HCT116 (cell line): Measurements from ENCODE around the gene SLC25A21. TPM values are rescaled to one million over a fixed set of nuclear protein-coding genes. Genes with fewer than 3 reads are reported as not detected.

Source experiments
- ATAC-seq: fragments of 200-7000 bp; cut with Tn5 transposase; 2 replicates; pipeline ENCODE4 v1.9.1; 2020; ENCODE audit warnings: mild to moderate bottlenecking, moderate library complexity
- BruUV-seq: library from RNA; stranded (reverse); fragments of 400-500 nt; replicated peaks from 2 replicates; lab custom pipeline; 2021; lab: Mats Ljungman, UMichigan
- CTCF ChIA-PET: fragments of 300-600 bp; sonication (Branson Sonifier 250); formaldehyde crosslinking; loops from one replicate; lab custom pipeline; 2021; ENCODE audit warnings: antibody characterized with exemption; lab: Charles Lee
- POLR2A ChIA-PET: fragments of 300-600, 350-600 bp; sonication (Branson Sonifier 250); formaldehyde crosslinking; loops from one replicate; lab custom pipeline; 2021; ENCODE audit warnings: antibody characterized with exemption; lab: Charles Lee
- RAD21 ChIA-PET, 2 experiments: fragments of 300-600 bp; sonication (Branson Sonifier 250); formaldehyde crosslinking; loops; one replicate each; lab custom pipeline; 2023; ENCODE audit warnings: low total read pairs in 2 of 2; ENCODE audit not compliant: uncharacterized antibody in 2 of 2, unreplicated experiment in 2 of 2, low non-redundant PET in 1 of 2; lab: Charles Lee
- DNase-seq: peaks from one replicate; pipeline ENCODE4 v3.0.0-alpha.2; 2010; ENCODE audit warnings: low read depth, low spot score
- H2AFZ ChIP-seq: fragments of 200-600 bp; shearing (Covaris generic), sonication (generic); 2 replicates; pipeline ENCODE4 v1.6.1; 2017; ENCODE audit warnings: low read depth, mixed run types, mixed read lengths, antibody characterized with exemption, low read length; ENCODE audit not compliant: poor library complexity, severe bottlenecking
- H3K27ac ChIP-seq: 2 replicates; pipeline ENCODE4 v1.5.1; 2012; ENCODE audit warnings: low read depth, low read length
- H3K27me3 ChIP-seq: fragments of 200-600 bp; sonication (generic); 2 replicates; pipeline ENCODE4 v1.6.1; 2016; ENCODE audit warnings: mixed run types, low read length, mixed read lengths; ENCODE audit not compliant: insufficient read depth
- H3K36me3 ChIP-seq, 2 experiments: fragments of 200-500 bp in 1 of 2; fragments of 200-600 bp in 1 of 2; sonication (Bioruptor generic) in 1 of 2; sonication (generic) in 1 of 2; 2 replicates each; pipeline versions ENCODE4 v1.5.1 to v1.6.1; 2014 to 2016; ENCODE audit warnings: low read length in 2 of 2, inconsistent platforms in 1 of 2, mixed read lengths in 1 of 2, mixed run types in 1 of 2; ENCODE audit not compliant: insufficient read depth in 2 of 2, control insufficient read depth in 1 of 2
- H3K4me1 ChIP-seq, 2 experiments: fragments of 200-600 bp in 1 of 2; sonication (generic) in 1 of 2; 2 replicates each; pipeline versions ENCODE4 v1.5.1 to v1.6.1; 2012 to 2017; ENCODE audit warnings: low read length in 2 of 2, inconsistent platforms in 1 of 2, mild to moderate bottlenecking in 1 of 2, mixed read lengths in 1 of 2, mixed run types in 1 of 2, moderate library complexity in 1 of 2; ENCODE audit not compliant: insufficient read depth in 2 of 2, control insufficient read depth in 1 of 2
- H3K4me2 ChIP-seq: fragments of 200-600 bp; sonication (generic); 2 replicates; pipeline ENCODE4 v1.6.1; 2017; ENCODE audit warnings: mixed run types, low read length, mixed read lengths
- H3K4me3 ChIP-seq, 2 experiments: fragments of 200-600 bp in 1 of 2; sonication (generic) in 1 of 2; replicated peaks in 1 of 2; 2 replicates each; pipeline ENCODE4 v1.5.1; 2011 to 2016; ENCODE audit warnings: low read length in 2 of 2, control low read depth in 1 of 2, low read depth in 1 of 2, mild to moderate bottlenecking in 1 of 2, mixed read lengths in 1 of 2, mixed run types in 1 of 2
- H3K79me2 ChIP-seq: fragments of 200-600 bp; sonication (generic); 2 replicates; pipeline ENCODE4 v1.6.1; 2017; ENCODE audit warnings: mild to moderate bottlenecking, mixed run types, low read length, moderate library complexity, mixed read lengths; ENCODE audit not compliant: insufficient read depth
- H3K9ac ChIP-seq: fragments of 200-600 bp; sonication (generic); 2 replicates; pipeline ENCODE4 v1.6.1; 2016; ENCODE audit warnings: low read length, mixed read lengths
- H3K9me2 ChIP-seq: fragments of 200-600 bp; sonication (generic), shearing (Covaris generic); 2 replicates; pipeline ENCODE4 v1.6.1; 2017; ENCODE audit warnings: mixed run types, mild to moderate bottlenecking, moderate library complexity; ENCODE audit not compliant: insufficient read depth
- H3K9me3 ChIP-seq, 2 experiments: fragments of 200-500 bp in 1 of 2; fragments of 200-600 bp in 1 of 2; sonication (Bioruptor generic) in 1 of 2; sonication (generic) in 1 of 2; 2 replicates each; pipeline ENCODE4 v1.6.1; 2014 to 2017; ENCODE audit warnings: low read length in 2 of 2, mixed read lengths in 2 of 2, inconsistent platforms in 1 of 2, low read depth in 1 of 2, mild to moderate bottlenecking in 1 of 2, mixed run types in 1 of 2, moderate library complexity in 1 of 2; ENCODE audit not compliant: control insufficient read depth in 1 of 2, insufficient read depth in 1 of 2
- H4K20me1 ChIP-seq: fragments of 200-600 bp; sonication (generic), shearing (Covaris generic); 2 replicates; pipeline ENCODE4 v1.6.1; 2017; ENCODE audit warnings: mixed run types, mild to moderate bottlenecking, moderate library complexity; ENCODE audit not compliant: insufficient read depth
- CBX3 ChIP-seq: IDR thresholded peaks from 2 replicates; pipeline ENCODE4 v1.6.1; 2012; ENCODE audit warnings: low read depth
- CEBPB ChIP-seq: IDR thresholded peaks from 2 replicates; pipeline ENCODE4 v1.6.1; 2012; ENCODE audit warnings: low read depth
- EGR1 ChIP-seq: IDR thresholded peaks from 2 replicates; pipeline ENCODE4 v1.6.1; 2012; ENCODE audit warnings: low read depth
- ELF1 ChIP-seq: IDR thresholded peaks from 2 replicates; pipeline ENCODE4 v1.6.1; 2012; ENCODE audit warnings: low read depth, borderline replicate concordance
- FOSL1 ChIP-seq: IDR thresholded peaks from 2 replicates; pipeline ENCODE4 v1.6.1; 2012; ENCODE audit warnings: low read depth
- JUND ChIP-seq: IDR thresholded peaks from 2 replicates; pipeline ENCODE4 v1.6.1; 2012
- SP1 ChIP-seq: IDR thresholded peaks from 2 replicates; pipeline ENCODE4 v1.6.1; 2012; ENCODE audit warnings: low read depth
- TCF7L2 ChIP-seq: IDR thresholded peaks from 2 replicates; pipeline ENCODE4 v1.7.0; 2011; ENCODE audit warnings: borderline replicate concordance, inconsistent platforms; ENCODE audit not compliant: insufficient read depth, insufficient read length; ENCODE audit errors: extremely low read depth
- YY1 ChIP-seq: IDR thresholded peaks from 2 replicates; pipeline ENCODE4 v1.6.1; 2011; ENCODE audit warnings: low read length, low read depth, moderate library complexity, mild to moderate bottlenecking; ENCODE audit not compliant: insufficient replicate concordance; ENCODE audit errors: extremely low read depth
- ZFX ChIP-seq: fragments of 450-650 bp; IDR thresholded peaks from 2 replicates; pipeline ENCODE4 v1.6.1; 2017
- intact Hi-C: fragments of 100-400 bp; cut with micrococcal nuclease; formaldehyde crosslinking; loops from 2 replicates; pipeline ENCODE4 v1.10.0; 2022
- total RNA-seq: library from RNA; stranded (reverse); gene quantifications from one replicate; pipeline ENCODE4 v1.2.1, GENCODE V29; 2021; ENCODE audit not compliant: unreplicated experiment
- TF ChIP-seq, protein P1 (sequence below), 3 experiments: fragments of 200-600 bp in 1 of 3; sonication (generic) in 1 of 3; IDR thresholded peaks in 2 of 3; conservative IDR thresholded peaks in 1 of 3; 2 replicates each; pipeline ENCODE4 v1.5.1; 2012 to 2017; ENCODE audit warnings: low read depth in 2 of 3, low read length in 2 of 3, antibody characterized with exemption in 1 of 3, borderline replicate concordance in 1 of 3, control low read depth in 1 of 3, mild to moderate bottlenecking in 1 of 3, mixed read lengths in 1 of 3, mixed run types in 1 of 3, moderate library complexity in 1 of 3; ENCODE audit not compliant: insufficient read depth in 1 of 3
- TF ChIP-seq, protein P2 (sequence below): IDR thresholded peaks from 2 replicates; pipeline ENCODE4 v1.6.1; 2012

The SLC25A21 gene
- total RNA-seq, 1 experiment from 2014 or later: 3.5 TPM

GRCh38 chr14:37202265-37202664 is 29.9 kb upstream of the SLC25A21 start:
- ATAC-seq (no peak), DNase-seq (no peak)
- Histone ChIP-seq H3K4me3 (no peak overlapping the region), H3K4me1 (peaks cover 2 to 26% of the 10 kb centered on the region in 2 experiments; a peak in 3 of 4 replicates), H3K9ac (no peak overlapping the region), H3K27me3 (no peaks in the 10 kb centered on the region), H2AFZ (no peak overlapping the region), H3K4me2 (no peak overlapping the region), H3K27ac (no peak overlapping the region), H3K9me2 (no peaks in the 10 kb centered on the region), H3K9me3 (peaks cover 11 to 12% of the 10 kb centered on the region in 2 experiments; a peak in 2 of 4 replicates), H3K79me2 (peaks cover 39% of the 10 kb centered on the region), H3K36me3 (no peaks in the 10 kb centered on the region), H4K20me1 (no peaks in the 10 kb centered on the region; the same call in 1 of the 2 replicates)
- intact Hi-C loops: no loop called here
- RAD21 ChIA-PET: no interaction called here
- CTCF ChIA-PET: interaction anchor here (1.5 kb wide), 1 partner anchor 507 kb away, joined by 4 read pairs; no protein-coding TSS in a partner anchor
- POLR2A ChIA-PET: no interaction called here
- BruUV-seq: no TSS peak
- no peak for TF ChIP-seq CBX3
- TF ChIP-seq, protein P1, sequence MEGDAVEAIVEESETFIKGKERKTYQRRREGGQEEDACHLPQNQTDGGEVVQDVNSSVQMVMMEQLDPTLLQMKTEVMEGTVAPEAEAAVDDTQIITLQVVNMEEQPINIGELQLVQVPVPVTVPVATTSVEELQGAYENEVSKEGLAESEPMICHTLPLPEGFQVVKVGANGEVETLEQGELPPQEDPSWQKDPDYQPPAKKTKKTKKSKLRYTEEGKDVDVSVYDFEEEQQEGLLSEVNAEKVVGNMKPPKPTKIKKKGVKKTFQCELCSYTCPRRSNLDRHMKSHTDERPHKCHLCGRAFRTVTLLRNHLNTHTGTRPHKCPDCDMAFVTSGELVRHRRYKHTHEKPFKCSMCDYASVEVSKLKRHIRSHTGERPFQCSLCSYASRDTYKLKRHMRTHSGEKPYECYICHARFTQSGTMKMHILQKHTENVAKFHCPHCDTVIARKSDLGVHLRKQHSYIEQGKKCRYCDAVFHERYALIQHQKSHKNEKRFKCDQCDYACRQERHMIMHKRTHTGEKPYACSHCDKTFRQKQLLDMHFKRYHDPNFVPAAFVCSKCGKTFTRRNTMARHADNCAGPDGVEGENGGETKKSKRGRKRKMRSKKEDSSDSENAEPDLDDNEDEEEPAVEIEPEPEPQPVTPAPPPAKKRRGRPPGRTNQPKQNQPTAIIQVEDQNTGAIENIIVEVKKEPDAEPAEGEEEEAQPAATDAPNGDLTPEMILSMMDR (IDR thresholded peaks at IDR 0.05 in 2 of 3, conservative IDR thresholded peaks at IDR 0.05 in 1 of 3; ENCODE audit: borderline replicate concordance in 1 of 3, insufficient read depth in 1 of 3, low read depth in 2 of 3, low read length in 2 of 3): no peak
- TF ChIP-seq CEBPB: no peak
- no peak for TF ChIP-seq YY1
- no peak for TF ChIP-seq TCF7L2
- TF ChIP-seq, protein P2, sequence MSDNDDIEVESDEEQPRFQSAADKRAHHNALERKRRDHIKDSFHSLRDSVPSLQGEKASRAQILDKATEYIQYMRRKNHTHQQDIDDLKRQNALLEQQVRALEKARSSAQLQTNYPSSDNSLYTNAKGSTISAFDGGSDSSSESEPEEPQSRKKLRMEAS: no peak
- no peak for TF ChIP-seq FOSL1
- no peak for TF ChIP-seq EGR1
- no peak for TF ChIP-seq ELF1
- no peak for TF ChIP-seq JUND
- no peak for TF ChIP-seq ZFX
- TF ChIP-seq SP1: no peak
